Rectal smooth muscle tissue (tissue), 1 donor: Measurements from ENCODE around the gene RFC2.

Experiments used
- H3K27ac ChIP-seq: one replicate; pipeline ENCODE4 v1.7.0; 2013; ENCODE audit warnings: low read depth, low read length, inconsistent platforms
- H3K27me3 ChIP-seq: one replicate; pipeline ENCODE4 v1.7.0; 2013; ENCODE audit warnings: low read length; ENCODE audit not compliant: control insufficient read depth, insufficient read depth
- H3K36me3 ChIP-seq: one replicate; pipeline ENCODE4 v1.7.0; 2013; ENCODE audit warnings: low read length; ENCODE audit not compliant: control insufficient read depth, insufficient read depth
- H3K4me1 ChIP-seq: one replicate; pipeline ENCODE4 v1.7.0; 2013; ENCODE audit warnings: low read length; ENCODE audit not compliant: control insufficient read depth, insufficient read depth
- H3K4me3 ChIP-seq: one replicate; pipeline ENCODE4 v1.7.0; 2013; ENCODE audit warnings: low read length
- H3K9ac ChIP-seq: one replicate; pipeline ENCODE4 v1.7.0; 2013; ENCODE audit warnings: low read length

RFC2 gene

DNA sequence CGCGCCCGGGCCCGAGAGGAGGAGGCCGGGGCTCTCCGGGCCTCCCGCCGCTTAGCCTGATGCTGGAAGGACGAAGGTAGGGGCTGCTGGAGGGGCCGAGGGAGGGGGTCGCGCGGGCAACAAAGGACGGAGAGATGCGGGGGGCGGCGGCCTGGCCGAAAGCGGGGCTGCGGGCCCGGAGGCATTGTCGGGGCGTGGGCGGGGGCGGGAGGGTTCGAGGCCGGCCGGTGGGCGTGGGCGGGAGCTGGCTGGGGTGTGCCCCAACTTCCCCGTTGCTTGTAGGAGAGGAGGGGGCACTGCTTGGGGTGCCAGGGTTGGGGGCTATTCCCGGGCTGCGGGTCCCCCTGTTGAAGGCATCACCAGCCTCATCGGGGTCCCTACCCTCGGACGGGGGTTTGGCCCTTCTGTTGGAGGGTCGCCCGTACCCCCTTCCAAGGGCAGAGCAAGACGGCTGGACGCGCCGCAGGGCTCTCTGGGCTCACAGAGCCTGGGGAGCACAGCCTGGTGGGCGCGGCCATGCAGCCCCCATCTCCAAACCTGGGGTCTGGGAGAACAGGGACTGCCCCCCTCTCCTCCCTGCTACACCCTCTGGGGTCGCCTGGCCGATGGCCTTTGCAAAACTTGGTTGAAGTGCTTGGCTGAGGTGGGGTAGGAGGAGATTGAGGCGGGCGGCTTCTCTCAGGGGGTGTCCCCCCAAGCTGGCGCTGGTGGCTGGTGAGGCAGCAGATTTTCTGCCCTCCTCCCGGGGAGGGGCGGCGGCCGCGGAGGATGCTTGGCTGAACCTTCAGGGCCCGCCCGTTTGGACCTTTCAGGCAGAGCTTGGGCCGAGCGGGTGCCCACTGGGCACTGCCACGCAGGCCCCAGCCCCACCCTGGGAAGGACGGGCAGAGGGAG lies 35.7 kb upstream of the RFC2 start:
- peak overlapping the region; percentile 66 for H3K9ac ChIP-seq
- H3K27ac ChIP-seq, result peak overlapping the region; percentile 63
- no peaks in the 10 kb centered on the region for H3K27me3 ChIP-seq
- H3K4me3 ChIP-seq, result peak overlapping the region; percentile 82
- H3K36me3 ChIP-seq, result no peaks in the 10 kb centered on the region
- peaks cover 6% of the 10 kb centered on the region for H3K4me1 ChIP-seq

DNA sequence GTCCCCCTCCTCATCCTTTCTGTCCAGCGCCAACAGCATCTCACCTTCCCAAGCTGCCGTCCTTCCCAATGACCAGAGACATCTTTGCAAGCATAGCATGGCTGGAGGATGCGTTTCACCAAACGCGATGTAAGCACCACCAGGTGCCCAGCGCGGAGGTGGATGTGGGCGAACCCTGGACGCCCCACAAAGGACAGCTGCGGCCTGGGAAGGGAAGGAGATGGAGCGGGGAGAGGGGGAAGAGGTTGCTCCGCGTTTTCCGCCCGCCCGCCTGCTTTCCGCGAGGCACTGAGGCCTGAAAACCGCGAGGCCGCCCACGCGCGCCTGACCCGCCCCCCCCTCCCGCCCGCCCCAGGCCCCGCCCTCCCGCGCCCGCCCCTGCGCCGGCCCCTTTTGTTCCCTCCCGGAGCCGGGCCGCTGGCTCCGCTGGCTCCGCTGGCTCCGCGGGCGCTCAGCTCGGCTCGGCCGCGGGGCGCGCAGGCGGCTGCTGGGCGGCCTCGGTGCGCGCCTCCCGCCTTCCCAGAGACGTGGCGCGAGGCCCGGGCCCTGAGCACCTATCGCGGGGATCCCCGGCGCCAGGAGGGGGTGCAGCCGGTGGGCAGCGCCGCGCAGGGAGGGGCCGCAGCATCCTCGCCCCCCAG lies 34.9 kb upstream of the RFC2 start, which contains the start of gene CLIP2:
TSS of gene CLIP2 (plus strand) at position 390 of the 641 bp plus-strand sequence. CDS start 28,140 bp downstream, outside the sequence.
- Histone ChIP-seq H3K4me3 (peak within 1 kb of the TSS; percentile 82), H3K4me1 (peaks cover 2% of the 10 kb centered on the region), H3K27ac (peak within 1 kb of the TSS; percentile 64), H3K36me3 (no peaks in the 10 kb centered on the region), H3K27me3 (no peaks in the 10 kb centered on the region), H3K9ac (peak within 1 kb of the TSS; percentile 66)

DNA sequence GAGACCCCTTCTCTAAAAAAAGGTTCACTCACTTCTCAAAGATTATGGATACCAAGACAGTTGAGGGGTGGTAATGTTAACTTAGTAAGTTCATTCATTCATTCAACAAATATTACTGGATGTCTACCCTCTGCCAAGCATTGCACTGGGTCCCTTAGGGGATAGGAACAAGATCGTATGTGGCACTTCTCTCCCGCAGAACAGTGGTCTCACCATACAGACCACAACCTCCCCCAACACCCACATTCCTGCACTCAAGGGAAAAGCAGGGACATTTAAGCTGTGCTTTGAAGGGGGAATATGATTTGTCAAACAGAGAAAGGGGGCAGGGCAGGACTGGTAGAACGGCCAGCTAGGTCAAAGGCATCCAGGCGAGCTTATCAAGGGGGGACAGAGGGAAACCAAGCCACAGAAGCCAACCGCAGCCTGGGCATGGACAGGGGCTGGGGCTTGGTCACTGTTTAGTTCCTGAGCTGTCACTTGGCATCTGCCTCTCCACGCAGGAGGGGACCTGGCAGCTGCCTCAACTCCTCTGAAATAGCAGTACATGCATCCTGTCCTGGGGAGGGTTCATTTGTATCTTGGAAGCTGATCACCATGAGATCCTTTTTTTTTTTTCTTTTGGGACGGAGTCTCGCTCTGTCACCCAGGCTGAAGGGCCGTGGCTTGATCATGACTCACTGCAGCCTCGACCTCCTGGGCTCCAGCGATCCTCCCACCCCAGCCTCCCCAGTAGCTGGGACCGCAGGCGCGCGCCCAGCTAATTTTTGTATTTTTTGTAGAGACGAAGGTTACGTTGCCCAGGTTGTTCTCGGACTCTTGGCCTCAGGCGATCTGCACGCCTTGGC lies 34.1 kb upstream of the RFC2 start:
- H3K27ac ChIP-seq, result no peak overlapping the region
- H3K4me1 ChIP-seq, result peaks cover 2% of the 10 kb centered on the region
- H3K36me3 ChIP-seq, result no peaks in the 10 kb centered on the region
- peak overlapping the region; percentile 81 for H3K4me3 ChIP-seq
- H3K27me3 ChIP-seq, result no peaks in the 10 kb centered on the region
- H3K9ac ChIP-seq, result no peak overlapping the region

DNA sequence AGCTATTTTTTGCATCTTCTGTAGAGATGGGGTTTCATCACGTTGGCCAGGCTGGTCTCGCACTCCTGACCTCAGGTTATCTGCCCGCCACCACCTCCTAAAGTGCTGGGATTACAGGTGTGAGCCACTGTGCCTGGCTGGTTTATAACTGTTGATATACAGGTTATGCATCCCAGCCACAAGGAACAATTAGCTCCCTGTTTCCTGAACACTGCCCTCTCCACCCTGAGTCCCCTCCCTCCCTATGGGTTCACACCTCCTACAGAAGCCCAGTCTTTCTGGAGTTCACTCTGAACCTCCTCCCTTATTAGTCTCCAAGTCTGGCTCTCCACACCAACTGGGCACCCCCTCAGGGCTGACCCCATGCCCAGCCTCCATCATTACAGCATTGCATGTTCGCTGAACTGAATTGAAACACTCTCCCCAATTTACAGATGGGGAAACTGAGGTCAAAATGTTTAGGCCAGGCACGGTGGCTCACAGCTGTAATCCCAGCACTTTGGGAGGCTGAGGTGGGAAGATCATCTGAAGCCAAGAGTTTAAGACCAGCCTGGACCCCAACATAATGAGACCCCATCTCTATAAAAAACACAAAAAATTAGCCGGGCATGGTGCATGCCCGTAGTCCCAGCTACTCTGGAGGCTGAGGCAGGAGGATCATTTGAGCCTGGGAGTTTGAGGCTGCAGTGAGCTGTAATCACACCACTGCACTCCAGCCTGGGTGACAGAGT lies 33.3 kb upstream of the RFC2 start:
- peaks cover 2% of the 10 kb centered on the region for H3K4me1 ChIP-seq
- H3K27ac ChIP-seq, result no peak overlapping the region
- H3K9ac ChIP-seq, result no peak overlapping the region
- no peaks in the 10 kb centered on the region for H3K27me3 ChIP-seq
- no peaks in the 10 kb centered on the region for H3K36me3 ChIP-seq
- H3K4me3 ChIP-seq, result no peak overlapping the region

DNA sequence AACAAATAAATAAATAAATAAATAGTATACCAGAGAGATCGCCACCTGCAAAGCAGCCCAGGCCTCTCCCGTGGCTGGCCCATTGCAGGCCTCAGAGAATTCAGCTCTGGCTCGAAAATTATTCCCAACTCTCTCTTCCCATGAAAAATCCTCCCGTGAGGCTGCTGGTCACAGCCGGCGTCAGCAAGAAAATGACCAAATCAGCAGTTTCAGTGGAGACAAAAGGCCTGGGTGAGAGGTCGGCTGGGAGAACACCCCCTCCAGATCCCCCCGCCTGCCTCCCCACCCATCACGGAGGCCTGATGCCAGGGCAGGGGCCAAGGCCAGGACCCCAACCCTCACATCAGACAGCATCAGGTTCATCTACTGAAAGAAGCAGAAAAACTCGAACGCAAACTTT lies 31.9 kb upstream of the RFC2 start:
- Histone ChIP-seq H3K36me3 (no peaks in the 10 kb centered on the region), H3K27ac (no peak overlapping the region), H3K27me3 (no peaks in the 10 kb centered on the region), H3K4me1 (peaks cover 2% of the 10 kb centered on the region), H3K4me3 (no peak overlapping the region), H3K9ac (no peak overlapping the region)

DNA sequence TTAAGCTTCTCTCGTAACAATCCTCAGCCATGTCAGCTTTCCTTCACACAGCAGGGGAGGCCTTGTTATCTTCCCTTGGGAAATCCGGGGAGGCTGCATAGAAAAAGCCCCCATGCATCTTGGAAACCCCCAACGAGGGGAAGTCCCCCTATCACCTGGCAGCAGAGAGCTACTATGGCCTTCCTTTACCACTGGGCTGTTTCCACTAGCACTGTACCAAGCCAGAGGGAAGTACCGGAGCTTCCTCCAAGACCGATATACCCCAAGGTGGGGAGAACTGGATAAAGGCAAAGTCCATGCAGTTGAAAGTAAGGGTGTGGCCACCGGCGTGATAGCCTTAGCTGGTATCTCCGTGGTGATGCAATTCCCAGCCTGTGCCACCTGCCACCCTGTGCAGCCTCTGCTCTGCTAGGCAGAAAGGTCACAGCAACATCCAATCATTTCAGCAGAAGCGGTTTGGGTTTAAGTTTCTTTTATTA lies 30.6 kb upstream of the RFC2 start:
- no peaks in the 10 kb centered on the region for H3K27me3 ChIP-seq
- no peak overlapping the region for H3K9ac ChIP-seq
- no peaks in the 10 kb centered on the region for H3K36me3 ChIP-seq
- no peak overlapping the region for H3K4me3 ChIP-seq
- H3K27ac ChIP-seq, result no peak overlapping the region
- peaks cover 2% of the 10 kb centered on the region for H3K4me1 ChIP-seq

DNA sequence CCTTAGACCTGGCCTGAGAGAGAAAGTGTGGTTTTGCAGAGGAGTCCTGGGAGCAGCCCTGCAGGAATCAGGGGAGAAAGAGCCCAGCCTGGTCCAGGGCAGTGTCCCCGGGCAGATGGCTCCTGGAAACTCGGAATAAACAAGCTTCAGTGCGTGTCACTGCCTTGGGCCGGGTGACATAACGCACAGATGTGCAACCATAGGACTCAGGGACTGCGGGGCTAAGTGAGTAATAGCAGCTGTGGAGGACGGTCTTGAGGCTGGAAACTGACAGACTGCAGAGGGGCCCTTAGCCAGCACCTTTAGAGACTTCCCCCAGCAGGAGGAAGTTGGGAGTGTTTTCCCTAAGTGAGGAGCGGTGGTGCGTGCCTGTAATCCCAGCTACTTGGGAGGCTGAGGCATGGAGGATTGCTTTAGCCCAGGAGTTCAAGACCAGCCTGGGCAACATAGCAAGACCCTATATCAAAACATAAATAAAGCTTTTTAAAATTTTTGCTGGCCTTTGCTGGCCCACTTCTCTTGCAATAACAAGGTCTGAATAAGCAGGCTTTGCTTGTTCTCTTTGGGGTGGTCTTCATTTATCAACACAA lies 29.8 kb upstream of the RFC2 start:
- no peak overlapping the region for H3K4me3 ChIP-seq
- no peak overlapping the region for H3K27ac ChIP-seq
- H3K27me3 ChIP-seq, result no peaks in the 10 kb centered on the region
- H3K4me1 ChIP-seq, result peaks cover 8% of the 10 kb centered on the region
- no peaks in the 10 kb centered on the region for H3K36me3 ChIP-seq
- H3K9ac ChIP-seq, result no peak overlapping the region

DNA sequence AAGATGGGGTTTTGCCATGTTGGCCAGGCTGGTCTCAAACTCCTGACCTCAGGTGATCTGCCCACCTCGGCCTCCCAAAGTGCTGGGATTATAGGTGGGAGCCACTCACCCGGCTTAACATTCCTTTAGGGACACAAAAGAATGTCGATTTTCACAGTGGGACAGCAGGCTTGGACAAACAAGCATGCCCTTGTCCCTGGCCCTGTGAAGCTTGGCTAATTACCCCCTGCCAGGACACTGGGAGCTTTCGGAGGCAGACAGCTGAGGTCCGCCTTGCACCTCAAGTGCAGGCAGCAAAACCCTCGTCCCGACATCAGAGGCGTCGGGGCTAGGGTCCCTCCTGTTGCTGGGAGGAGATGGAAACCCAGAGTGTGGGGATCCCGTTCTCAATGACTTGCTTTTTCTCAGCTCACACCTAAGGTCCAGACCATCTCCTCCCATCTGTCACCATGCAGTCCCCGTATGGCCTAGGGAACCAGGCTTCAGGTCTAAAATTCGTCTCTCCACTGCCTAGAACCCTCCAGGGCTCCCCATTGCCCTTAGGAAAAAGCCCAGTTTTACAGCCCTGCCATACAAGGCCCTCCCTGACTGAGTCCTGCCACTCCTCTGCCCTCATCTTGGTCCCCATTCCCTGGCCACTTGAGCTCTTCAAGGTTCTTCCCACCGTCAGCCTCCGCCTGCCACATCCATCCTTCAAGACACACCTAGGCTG lies 28.7 kb upstream of the RFC2 start:
- Histone ChIP-seq H3K4me3 (no peak overlapping the region), H3K9ac (no peak overlapping the region), H3K36me3 (no peaks in the 10 kb centered on the region), H3K27ac (no peak overlapping the region), H3K4me1 (peaks cover 6% of the 10 kb centered on the region), H3K27me3 (no peaks in the 10 kb centered on the region)

DNA sequence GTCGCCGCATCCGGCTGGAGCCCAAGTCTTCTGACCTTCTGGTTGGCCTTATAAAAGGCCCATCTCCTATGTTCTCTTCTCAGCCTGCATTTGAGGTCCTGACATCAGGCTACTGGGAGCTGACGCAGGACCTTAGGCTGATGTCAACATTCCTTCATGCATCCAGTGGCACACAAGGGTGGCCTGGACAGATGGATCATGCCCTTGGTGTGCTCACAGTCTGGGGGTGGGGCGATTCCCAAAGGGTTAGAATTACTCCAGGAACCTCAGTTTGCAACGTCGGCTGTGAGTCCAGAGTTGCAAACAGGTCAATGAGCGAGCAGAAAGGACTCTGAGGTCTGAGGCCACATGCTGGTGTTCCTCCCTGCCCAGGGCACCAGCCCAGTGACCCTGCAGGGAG lies 26.8 kb upstream of the RFC2 start:
- H3K36me3 ChIP-seq, result no peaks in the 10 kb centered on the region
- peaks cover 6% of the 10 kb centered on the region for H3K4me1 ChIP-seq
- no peaks in the 10 kb centered on the region for H3K27me3 ChIP-seq
- no peak overlapping the region for H3K4me3 ChIP-seq
- H3K9ac ChIP-seq, result no peak overlapping the region
- H3K27ac ChIP-seq, result no peak overlapping the region

DNA sequence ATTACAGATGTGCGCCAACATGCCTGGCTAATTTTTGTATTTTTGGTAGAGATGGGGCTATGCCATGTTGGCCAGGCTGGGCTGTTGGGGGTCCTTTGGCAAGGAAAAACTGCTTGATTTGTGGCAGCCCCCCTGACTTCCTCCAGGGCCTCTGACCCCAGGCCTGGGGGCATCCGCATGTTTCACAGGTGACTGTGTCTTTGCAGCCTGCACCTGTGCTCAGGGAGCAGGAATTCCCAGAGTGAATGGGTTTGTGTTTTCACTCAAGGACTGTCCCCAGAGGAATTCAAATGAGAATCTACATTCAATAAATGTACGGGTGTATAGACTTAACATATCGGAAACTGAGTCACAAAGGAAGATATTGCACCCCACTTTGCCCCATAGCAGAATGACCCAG lies 23.4 kb upstream of the RFC2 start:
- H3K27me3 ChIP-seq, result no peaks in the 10 kb centered on the region
- peaks cover 6% of the 10 kb centered on the region for H3K4me1 ChIP-seq
- no peak overlapping the region for H3K9ac ChIP-seq
- no peaks in the 10 kb centered on the region for H3K36me3 ChIP-seq
- no peak overlapping the region for H3K4me3 ChIP-seq
- no peak overlapping the region for H3K27ac ChIP-seq

DNA sequence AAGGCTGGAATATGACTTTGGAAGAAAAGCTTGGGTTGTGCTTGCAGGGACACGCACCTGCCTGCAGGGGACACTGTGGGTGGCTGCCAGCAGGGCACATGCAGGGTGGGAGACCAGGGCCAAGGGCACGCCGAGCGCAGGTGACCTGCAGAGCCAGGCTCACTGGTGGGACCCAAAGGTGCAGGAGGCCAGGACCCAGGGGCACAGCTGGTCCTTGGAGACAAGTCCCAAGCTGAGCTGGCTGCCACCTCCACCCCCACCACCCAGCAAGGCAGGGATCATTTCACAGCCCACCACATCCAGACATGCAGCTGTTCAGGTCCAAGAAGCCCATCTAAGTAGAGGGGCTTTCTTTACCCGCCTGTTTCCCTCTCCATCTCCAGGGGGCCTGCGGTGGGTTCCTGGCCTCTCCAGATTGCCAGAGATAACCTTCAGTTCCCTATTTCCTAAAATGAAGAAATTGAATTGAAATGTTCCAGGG lies 21.2 kb upstream of the RFC2 start:
- Histone ChIP-seq H3K27ac (no peak overlapping the region), H3K27me3 (no peaks in the 10 kb centered on the region), H3K4me1 (peaks cover 6% of the 10 kb centered on the region)

More for the DNA sequence above, 21.2 kb upstream of the RFC2 start:
- H3K9ac ChIP-seq, result no peak overlapping the region
- no peaks in the 10 kb centered on the region for H3K36me3 ChIP-seq
- no peak overlapping the region for H3K4me3 ChIP-seq
